AG04449 (cell line): ENCODE results near the gene METAP1.

ENCODE experiments used
- CTCF ChIA-PET: fragments of 350-600 bp; formaldehyde crosslinking; extraction: SDS; loops from one replicate; lab custom pipeline; 2021; ENCODE audit warnings: antibody characterized with exemption; lab: Yijun Ruan, JAX
- POLR2A ChIA-PET: fragments of 400-600, 350-600 bp; formaldehyde crosslinking; extraction: SDS; loops from one replicate; lab custom pipeline; 2020; ENCODE audit warnings: antibody characterized with exemption, inconsistent platforms; lab: Yijun Ruan, JAX
- DNase-seq: peaks from one replicate; pipeline ENCODE4 v3.0.0-alpha.2; 2010; ENCODE audit warnings: low read depth, low spot score
- H3K4me3 ChIP-seq: 2 replicates; pipeline ENCODE4 v1.5.1; 2011; ENCODE audit warnings: low read depth, mild to moderate bottlenecking, control low read depth, low read length
- CTCF ChIP-seq: IDR thresholded peaks from one replicate; pipeline ENCODE4 v1.5.1; 2011; ENCODE audit warnings: mild to moderate bottlenecking, moderate library complexity, low read length, control low read depth, inconsistent platforms; ENCODE audit not compliant: insufficient read depth; ENCODE audit errors: missing control alignments

Gene METAP1

GRCh38 chr4:99074816-99075215, 79.3 kb downstream of the METAP1 start:
- TF ChIP-seq CTCF = no peak
- ChIA-PET CTCF (interaction anchor here (1.1 to 2.0 kb wide), 2 partner anchors 18 to 80 kb away, joined by 3 to 4 read pairs; partner anchors contain the start of gene METAP1), POLR2A (no interaction called here)
- DNase-seq = no peak
- no peak overlapping the region for H3K4me3 ChIP-seq

GRCh38 chr4:99076292-99076976, 80.9 kb downstream of the METAP1 start:
- TF ChIP-seq CTCF = no peak
- POLR2A ChIA-PET = no interaction called here

GRCh38 chr4:99077177-99077576, 81.7 kb downstream of the METAP1 start:
- no peak for TF ChIP-seq CTCF
- ChIA-PET CTCF (no interaction called here), POLR2A (no interaction called here)
- DNase-seq = no peak
- no peak overlapping the region for H3K4me3 ChIP-seq

More at GRCh38 chr4:99076292-99076976, 80.9 kb downstream of the METAP1 start:
- DNase-seq = no peak
- CTCF ChIA-PET = interaction anchor here (0.7 kb wide), 1 partner anchor 18 kb away, joined by 3 read pairs; no protein-coding TSS in a partner anchor
- no peak overlapping the region for H3K4me3 ChIP-seq

GRCh38 chr4:99078336-99078735, 82.8 kb downstream of the METAP1 start:
- ChIA-PET CTCF (interaction anchor here (0.6 to 1.2 kb wide), 2 partner anchors 9 to 32 kb away, joined by 3 read pairs; no protein-coding TSS in a partner anchor), POLR2A (no interaction called here)
- no peak overlapping the region for H3K4me3 ChIP-seq
- TF ChIP-seq CTCF = no peak
- no peak for DNase-seq

GRCh38 chr4:99078931-99079624, 83.6 kb downstream of the METAP1 start:
- TF ChIP-seq CTCF = no peak
- ChIA-PET CTCF (interaction anchor here (0.7 kb wide), 1 partner anchor 23 kb away, joined by 4 read pairs; no protein-coding TSS in a partner anchor), POLR2A (interaction anchor here (0.8 kb wide), 1 partner anchor 9 kb away, joined by 4 read pairs; the partner anchor contains the start of gene ADH5)
- no peak overlapping the region for H3K4me3 ChIP-seq
- DNase-seq = no peak
